Glutamatergic neuron (in vitro differentiated cells): ENCODE results near the gene CDK6. TPM values are rescaled to one million over a fixed set of nuclear protein-coding genes. Genes with fewer than 3 reads are reported as not detected.

Experiments
- DNase-seq: peaks from one replicate; pipeline ENCODE4 v3.0.0; 2022
- H3K27ac Mint-ChIP-seq: one replicate; pipeline ENCODE4 v1.8.0; 2020; ENCODE audit warnings: mild to moderate bottlenecking, mixed read lengths, inconsistent platforms; ENCODE audit not compliant: unreplicated experiment
- H3K27me3 Mint-ChIP-seq: one replicate; pipeline ENCODE4 v1.8.0; 2020; ENCODE audit warnings: mild to moderate bottlenecking, moderate library complexity, mixed read lengths, inconsistent platforms; ENCODE audit not compliant: unreplicated experiment
- H3K36me3 Mint-ChIP-seq: one replicate; pipeline ENCODE4 v1.8.0; 2020; ENCODE audit warnings: mild to moderate bottlenecking, mixed read lengths, inconsistent platforms; ENCODE audit not compliant: unreplicated experiment
- H3K4me1 Mint-ChIP-seq: one replicate; pipeline ENCODE4 v1.8.0; 2020; ENCODE audit warnings: mild to moderate bottlenecking, low read depth, mixed read lengths, inconsistent platforms; ENCODE audit not compliant: unreplicated experiment
- H3K4me3 Mint-ChIP-seq: one replicate; pipeline ENCODE4 v1.8.0; 2020; ENCODE audit warnings: mild to moderate bottlenecking, mixed read lengths, inconsistent platforms; ENCODE audit not compliant: unreplicated experiment
- H3K9me3 Mint-ChIP-seq: one replicate; pipeline ENCODE4 v1.8.0; 2020; ENCODE audit warnings: mild to moderate bottlenecking, moderate library complexity, mixed read lengths, inconsistent platforms; ENCODE audit not compliant: unreplicated experiment
- total RNA-seq: library from RNA; stranded (reverse); fragmentation: NEBNext Ultra II Directional; extraction: Animal tissue kit (Norgen Biotek cat#: 25700); gene quantifications from one replicate; pipeline ENCODE4 v1.2.1, GENCODE V29; 2021; ENCODE audit not compliant: unreplicated experiment
- TF ChIP-seq, protein P1 (sequence below): fragments of 200-600 bp; sonication (generic); IDR thresholded peaks from one replicate; pipeline ENCODE4 v1.5.0; 2021; ENCODE audit not compliant: partially characterized antibody, unreplicated experiment

Gene CDK6
- total RNA-seq, 1 donor from 2014 or later = 111 TPM

DNA sequence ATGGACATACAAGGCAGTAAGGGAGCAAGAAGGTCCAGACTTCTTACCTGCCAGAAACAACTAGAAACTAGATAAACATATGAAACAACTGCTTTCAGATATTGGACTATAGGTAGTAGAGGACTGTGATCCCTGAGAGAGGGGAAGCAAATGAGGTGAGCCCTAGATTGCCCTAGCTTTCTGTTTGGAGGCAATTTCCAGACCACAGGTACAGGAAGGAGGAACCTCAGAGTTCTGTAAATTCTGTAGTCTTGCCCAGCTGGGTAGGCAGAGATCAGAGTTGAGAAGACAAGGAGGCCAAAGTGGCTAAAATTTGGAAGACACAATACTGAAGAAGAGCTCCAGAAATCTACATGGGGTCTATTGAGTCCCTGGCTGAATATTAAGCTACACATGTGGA, 21.0 kb downstream of the CDK6 start:
- peaks cover 18% of the 10 kb centered on the region for H3K36me3 Mint-ChIP-seq
- no peak overlapping the region for H3K4me3 Mint-ChIP-seq
- H3K27ac Mint-ChIP-seq = no peak overlapping the region
- peaks cover 8% of the 10 kb centered on the region for H3K4me1 Mint-ChIP-seq
- no peaks in the 10 kb centered on the region for H3K27me3 Mint-ChIP-seq
- DNase-seq = no peak
- TF ChIP-seq, protein P1, sequence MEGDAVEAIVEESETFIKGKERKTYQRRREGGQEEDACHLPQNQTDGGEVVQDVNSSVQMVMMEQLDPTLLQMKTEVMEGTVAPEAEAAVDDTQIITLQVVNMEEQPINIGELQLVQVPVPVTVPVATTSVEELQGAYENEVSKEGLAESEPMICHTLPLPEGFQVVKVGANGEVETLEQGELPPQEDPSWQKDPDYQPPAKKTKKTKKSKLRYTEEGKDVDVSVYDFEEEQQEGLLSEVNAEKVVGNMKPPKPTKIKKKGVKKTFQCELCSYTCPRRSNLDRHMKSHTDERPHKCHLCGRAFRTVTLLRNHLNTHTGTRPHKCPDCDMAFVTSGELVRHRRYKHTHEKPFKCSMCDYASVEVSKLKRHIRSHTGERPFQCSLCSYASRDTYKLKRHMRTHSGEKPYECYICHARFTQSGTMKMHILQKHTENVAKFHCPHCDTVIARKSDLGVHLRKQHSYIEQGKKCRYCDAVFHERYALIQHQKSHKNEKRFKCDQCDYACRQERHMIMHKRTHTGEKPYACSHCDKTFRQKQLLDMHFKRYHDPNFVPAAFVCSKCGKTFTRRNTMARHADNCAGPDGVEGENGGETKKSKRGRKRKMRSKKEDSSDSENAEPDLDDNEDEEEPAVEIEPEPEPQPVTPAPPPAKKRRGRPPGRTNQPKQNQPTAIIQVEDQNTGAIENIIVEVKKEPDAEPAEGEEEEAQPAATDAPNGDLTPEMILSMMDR = no peak
- peaks cover 2% of the 10 kb centered on the region for H3K9me3 Mint-ChIP-seq

DNA sequence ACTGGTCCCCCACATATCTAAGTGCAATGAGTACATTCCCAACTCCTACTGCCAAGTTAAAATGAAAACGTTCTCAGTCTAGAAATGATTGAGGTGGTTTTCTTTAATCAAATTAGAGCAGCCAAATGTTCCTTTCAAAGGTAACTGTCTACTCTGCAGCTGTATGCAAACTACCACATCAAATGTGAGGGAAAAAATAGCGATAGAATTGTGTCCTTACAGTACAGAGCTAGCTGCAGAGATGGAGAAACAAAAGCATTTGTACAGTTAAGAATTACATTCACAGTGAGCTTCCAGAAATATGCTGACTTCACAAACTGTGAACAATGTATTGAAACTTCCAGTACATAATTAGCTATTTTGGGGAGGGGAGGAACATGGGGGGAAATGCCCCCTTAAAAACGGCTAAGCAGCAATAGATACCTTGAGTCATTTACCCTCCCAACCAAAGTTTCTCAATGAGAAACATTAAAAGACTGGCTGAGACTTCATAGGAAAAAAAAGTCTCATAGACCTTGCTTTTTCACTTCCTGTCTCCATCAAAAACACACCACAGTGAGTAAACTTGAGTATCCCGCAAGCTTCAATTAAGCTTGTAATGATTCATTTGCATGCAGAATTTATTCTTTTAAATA, 22.9 kb downstream of the CDK6 start:
- Mint-ChIP-seq H3K4me1 (peaks cover 9% of the 10 kb centered on the region), H3K27me3 (no peaks in the 10 kb centered on the region), H3K27ac (no peak overlapping the region), H3K36me3 (peaks cover 9% of the 10 kb centered on the region), H3K9me3 (peaks cover 2% of the 10 kb centered on the region), H3K4me3 (no peak overlapping the region)
- TF ChIP-seq, protein P1 = no peak
- no peak for DNase-seq

DNA sequence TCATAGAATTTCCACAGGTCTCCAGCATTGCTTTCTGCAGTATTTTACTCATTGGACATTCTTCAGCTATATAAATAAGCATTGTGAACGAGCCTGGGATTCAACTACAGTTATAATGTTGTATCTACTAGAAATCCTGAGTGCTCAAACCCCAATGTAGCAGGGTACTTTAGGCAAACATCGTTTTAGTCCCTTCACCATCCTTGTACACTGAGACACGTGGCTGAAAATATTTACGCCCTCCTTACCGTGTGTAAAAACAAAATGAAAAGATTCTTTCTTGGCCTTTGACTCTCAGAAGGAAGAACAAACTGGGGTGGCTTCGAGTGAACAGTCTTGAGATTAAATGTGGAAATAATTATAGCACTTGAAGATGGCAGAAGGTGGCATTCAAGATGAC, 25.2 kb downstream of the CDK6 start:
- Mint-ChIP-seq H3K27ac (peak overlapping the region; percentile 19), H3K4me3 (no peak overlapping the region), H3K36me3 (peaks cover 7% of the 10 kb centered on the region), H3K27me3 (peaks cover 3% of the 10 kb centered on the region), H3K9me3 (peaks cover 2% of the 10 kb centered on the region), H3K4me1 (peaks cover 16% of the 10 kb centered on the region)
- no peak for DNase-seq
- TF ChIP-seq, protein P1 = no peak

DNA sequence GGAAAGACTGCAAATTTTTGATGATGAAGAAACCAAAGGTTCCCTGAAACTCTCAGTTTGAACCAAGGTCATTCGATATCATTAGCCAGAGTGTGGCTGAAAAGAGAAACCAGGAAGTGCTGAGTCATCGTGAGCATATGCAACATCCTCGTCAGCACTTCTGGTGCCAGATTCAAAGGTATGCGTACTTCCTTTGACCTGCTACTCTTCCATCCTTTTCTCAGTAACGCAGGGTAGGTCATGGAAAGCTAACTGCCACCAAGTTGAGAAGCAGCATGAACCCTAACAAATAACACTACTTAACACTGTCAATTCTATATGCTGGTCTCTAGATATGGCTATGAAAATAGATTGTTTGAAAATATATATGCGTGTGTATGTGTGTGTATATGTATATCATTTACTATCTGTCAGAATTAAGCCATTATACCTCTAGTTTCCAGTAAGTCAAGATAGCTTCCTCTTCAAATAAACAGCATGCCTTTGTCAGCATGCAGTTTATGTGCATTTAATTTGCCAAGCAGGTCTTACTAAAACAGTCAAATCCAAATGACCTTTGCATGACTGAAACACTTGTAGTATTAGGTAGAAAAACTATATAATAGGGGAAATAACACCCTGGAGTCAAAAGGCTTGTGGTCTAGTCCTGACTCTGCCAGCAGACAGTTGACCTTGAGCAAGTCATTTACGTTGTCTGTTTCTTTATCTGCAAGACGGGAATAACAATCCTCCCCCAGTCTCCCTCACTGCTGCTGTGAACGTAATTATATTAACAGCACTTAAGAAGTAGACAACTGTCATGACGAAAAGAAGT, 26.4 kb downstream of the CDK6 start:
- Mint-ChIP-seq H3K27me3 (peaks cover 3% of the 10 kb centered on the region), H3K27ac (peak overlapping the region; percentile 68), H3K9me3 (peaks cover 2% of the 10 kb centered on the region), H3K4me3 (no peak overlapping the region), H3K4me1 (peaks cover 16% of the 10 kb centered on the region), H3K36me3 (no peaks in the 10 kb centered on the region)
- TF ChIP-seq, protein P1 = no peak
- DNase-seq = no peak

DNA sequence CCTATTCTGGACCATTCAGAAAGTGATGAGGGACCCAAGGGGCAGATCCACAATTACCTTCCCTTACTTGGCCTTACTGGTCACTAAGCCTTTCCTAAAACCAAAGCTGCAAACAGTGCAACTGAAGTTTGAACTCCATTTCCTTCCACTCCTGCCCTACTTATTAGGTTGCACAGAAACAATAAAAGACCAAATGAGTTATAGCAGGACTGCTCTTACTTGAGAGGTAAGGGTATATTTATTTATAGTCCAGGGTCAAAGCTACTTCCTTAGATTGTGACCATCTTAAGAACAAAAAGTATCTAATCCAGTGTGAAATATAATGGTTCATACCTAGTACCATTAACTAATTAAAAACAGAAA, 27.0 kb downstream of the CDK6 start:
- H3K27ac Mint-ChIP-seq = peak overlapping the region; percentile 68

More for the DNA sequence above, 27.0 kb downstream of the CDK6 start:
- no peak overlapping the region for H3K4me3 Mint-ChIP-seq
- no peaks in the 10 kb centered on the region for H3K36me3 Mint-ChIP-seq
- H3K4me1 Mint-ChIP-seq = peaks cover 14% of the 10 kb centered on the region
- H3K27me3 Mint-ChIP-seq = peaks cover 3% of the 10 kb centered on the region
- DNase-seq = no peak
- peaks cover 2% of the 10 kb centered on the region for H3K9me3 Mint-ChIP-seq
- TF ChIP-seq, protein P1 = no peak
